BLaER1 (cell line): ENCODE data around the gene IMMP2L.

Experiments
- H3K27ac ChIP-seq: shearing (Covaris generic); formaldehyde crosslinking; 2 replicates; pipeline ENCODE4 v1.8.1; 2022
- H3K27me3 ChIP-seq: shearing (Covaris generic); formaldehyde crosslinking; 2 replicates; pipeline ENCODE4 v1.8.1; 2022
- H3K36me3 ChIP-seq: shearing (Covaris generic); formaldehyde crosslinking; 2 replicates; pipeline ENCODE4 v1.8.1; 2022
- H3K4me1 ChIP-seq: shearing (Covaris generic); formaldehyde crosslinking; 2 replicates; pipeline ENCODE4 v1.8.1; 2022
- H3K4me2 ChIP-seq: shearing (Covaris generic); formaldehyde crosslinking; 2 replicates; pipeline ENCODE4 v1.8.1; 2022
- H3K4me3 ChIP-seq: shearing (Covaris generic); formaldehyde crosslinking; 2 replicates; pipeline ENCODE4 v1.8.1; 2022
- H3K9ac ChIP-seq: shearing (Covaris generic); formaldehyde crosslinking; 2 replicates; pipeline ENCODE4 v1.8.1; 2022
- H3K9me3 ChIP-seq: shearing (Covaris generic); formaldehyde crosslinking; 2 replicates; pipeline ENCODE4 v1.8.1; 2022
- H4K20me1 ChIP-seq: shearing (Covaris generic); formaldehyde crosslinking; 2 replicates; pipeline ENCODE4 v1.8.1; 2022
- Cebpa-rat ChIP-seq: shearing (Covaris generic); IDR thresholded peaks from 2 replicates; pipeline ENCODE4 v1.8.1; 2022

The IMMP2L gene

DNA sequence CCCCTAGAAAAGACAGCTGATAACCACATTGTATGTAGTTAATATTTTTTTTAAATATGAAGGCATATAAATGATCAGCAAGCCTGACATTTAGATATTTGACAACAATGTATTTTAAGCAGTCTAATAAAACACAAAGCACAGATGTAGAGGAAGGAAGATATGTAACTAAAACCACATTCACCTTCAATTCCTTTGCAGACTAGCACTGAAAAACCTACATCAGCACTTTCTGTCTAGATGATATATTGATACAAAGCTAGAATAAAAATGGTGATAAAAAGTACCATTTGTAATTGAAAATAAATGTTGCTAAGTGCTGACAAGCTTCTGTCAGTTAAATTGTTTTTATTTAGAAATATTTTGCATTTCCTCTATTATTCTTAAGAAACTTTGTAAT lies 153.6 kb downstream of the IMMP2L start:
- no peak overlapping the region for H3K4me2 ChIP-seq
- H3K36me3 ChIP-seq, result no peaks in the 10 kb centered on the region
- H3K9me3 ChIP-seq, result no peaks in the 10 kb centered on the region
- H3K9ac ChIP-seq, result no peak overlapping the region
- TF ChIP-seq Cebpa-rat, result no peak
- H4K20me1 ChIP-seq, result 0 out of 2 replicates have a peak, but pooled peaks cover under 1% of the 10 kb centered on the region
- no peaks in the 10 kb centered on the region for H3K27me3 ChIP-seq
- no peak overlapping the region for H3K27ac ChIP-seq
- no peaks in the 10 kb centered on the region for H3K4me1 ChIP-seq
- no peak overlapping the region for H3K4me3 ChIP-seq

DNA sequence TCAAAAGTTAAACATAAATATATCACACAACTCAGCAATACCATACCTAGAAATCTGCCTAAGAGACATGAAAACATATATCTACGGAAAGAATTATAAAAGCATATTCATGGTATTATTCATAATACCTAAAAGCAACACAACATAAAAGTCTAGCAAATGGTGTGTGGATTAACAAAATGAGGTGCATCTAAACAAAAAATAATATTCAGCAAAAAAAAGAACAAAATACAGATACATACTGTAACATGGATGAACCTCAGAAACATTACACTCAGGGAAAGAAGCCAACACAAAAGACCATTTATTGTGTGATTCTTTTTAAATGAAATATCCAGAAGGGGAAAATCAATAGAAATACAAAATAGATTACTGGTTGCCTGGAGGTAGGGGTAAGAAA lies 155.0 kb downstream of the IMMP2L start:
- no peak overlapping the region for H3K4me3 ChIP-seq
- no peak overlapping the region for H3K9ac ChIP-seq
- H3K4me1 ChIP-seq, result no peaks in the 10 kb centered on the region
- H3K27me3 ChIP-seq, result no peaks in the 10 kb centered on the region
- H3K9me3 ChIP-seq, result no peaks in the 10 kb centered on the region
- H3K27ac ChIP-seq, result no peak overlapping the region
- H4K20me1 ChIP-seq, result no peaks in the 10 kb centered on the region
- H3K36me3 ChIP-seq, result no peaks in the 10 kb centered on the region
- no peak for TF ChIP-seq Cebpa-rat
- H3K4me2 ChIP-seq, result no peak overlapping the region

DNA sequence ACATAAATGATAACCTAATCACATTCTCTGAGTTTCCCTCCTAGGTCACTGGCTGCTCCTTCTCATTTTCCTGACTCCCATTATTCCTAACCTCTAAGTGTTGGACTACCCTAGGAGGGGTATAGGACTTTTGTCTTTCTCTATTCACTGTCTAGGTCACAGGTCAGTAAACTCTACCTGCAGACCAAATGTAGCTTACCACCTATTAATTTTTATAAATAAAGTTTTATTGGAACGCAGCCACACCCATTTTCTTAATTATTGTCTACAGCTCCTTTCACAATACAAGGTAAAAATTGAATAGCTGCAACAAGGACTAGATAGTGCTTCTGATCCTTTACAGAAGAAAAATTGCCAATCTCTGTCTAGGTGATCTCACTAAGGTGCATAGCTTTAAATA lies 156.7 kb downstream of the IMMP2L start:
- Histone ChIP-seq H3K9ac (no peak overlapping the region), H3K27ac (no peak overlapping the region), H3K27me3 (no peaks in the 10 kb centered on the region), H3K4me3 (no peak overlapping the region), H3K4me1 (no peaks in the 10 kb centered on the region), H3K9me3 (no peaks in the 10 kb centered on the region), H3K36me3 (no peaks in the 10 kb centered on the region), H3K4me2 (no peak overlapping the region), H4K20me1 (no peaks in the 10 kb centered on the region)
- TF ChIP-seq Cebpa-rat, result no peak

DNA sequence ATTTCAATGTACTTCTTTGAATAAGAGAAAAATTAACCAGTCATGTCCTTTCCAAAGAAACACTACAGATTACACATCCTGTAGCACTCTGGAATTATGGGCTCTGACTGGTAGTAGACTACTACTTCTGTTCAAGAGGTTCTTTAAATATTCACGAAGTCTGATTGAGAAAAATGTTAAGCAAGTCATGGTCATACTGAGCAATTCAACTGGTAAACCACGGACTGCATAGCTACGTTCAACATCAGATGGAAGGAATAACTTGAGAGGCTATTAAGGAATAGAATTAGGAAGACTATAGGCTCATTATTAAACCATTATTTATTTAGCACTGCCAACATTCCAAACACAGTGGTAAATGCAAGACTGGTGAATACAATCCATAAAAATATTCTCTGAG lies 160.8 kb downstream of the IMMP2L start:
- no peak overlapping the region for H3K4me2 ChIP-seq
- H3K4me1 ChIP-seq, result no peaks in the 10 kb centered on the region
- H3K9ac ChIP-seq, result no peak overlapping the region
- H4K20me1 ChIP-seq, result no peaks in the 10 kb centered on the region
- no peak overlapping the region for H3K4me3 ChIP-seq
- H3K27ac ChIP-seq, result no peak overlapping the region
- peaks cover 5% of the 10 kb centered on the region for H3K9me3 ChIP-seq
- no peaks in the 10 kb centered on the region for H3K27me3 ChIP-seq
- TF ChIP-seq Cebpa-rat, result no peak
- H3K36me3 ChIP-seq, result no peaks in the 10 kb centered on the region

DNA sequence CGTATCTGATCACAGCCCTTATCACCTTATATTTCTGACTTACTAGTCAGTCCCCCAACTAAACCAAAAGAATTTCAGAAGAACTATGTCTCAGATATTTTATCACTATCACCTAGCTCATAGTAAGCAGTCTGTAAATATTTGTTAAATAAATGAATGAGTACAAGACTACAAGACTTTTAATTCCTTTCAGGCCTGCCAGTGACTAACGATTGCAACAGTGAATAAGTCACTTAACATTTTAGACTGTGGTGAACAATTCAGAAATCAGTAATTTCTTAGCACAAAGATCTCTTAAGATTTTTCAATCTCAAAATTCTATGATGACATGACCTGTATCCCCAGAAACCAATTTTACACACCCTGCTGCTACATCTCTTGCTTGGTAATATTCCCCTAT lies 162.2 kb downstream of the IMMP2L start:
- no peak overlapping the region for H3K27ac ChIP-seq
- H3K9me3 ChIP-seq, result peaks cover 5% of the 10 kb centered on the region
- H3K4me2 ChIP-seq, result no peak overlapping the region
- no peak overlapping the region for H3K4me3 ChIP-seq
- TF ChIP-seq Cebpa-rat, result no peak
- H4K20me1 ChIP-seq, result no peaks in the 10 kb centered on the region
- no peaks in the 10 kb centered on the region for H3K36me3 ChIP-seq
- no peak overlapping the region for H3K9ac ChIP-seq
- H3K27me3 ChIP-seq, result no peaks in the 10 kb centered on the region
- H3K4me1 ChIP-seq, result no peaks in the 10 kb centered on the region

DNA sequence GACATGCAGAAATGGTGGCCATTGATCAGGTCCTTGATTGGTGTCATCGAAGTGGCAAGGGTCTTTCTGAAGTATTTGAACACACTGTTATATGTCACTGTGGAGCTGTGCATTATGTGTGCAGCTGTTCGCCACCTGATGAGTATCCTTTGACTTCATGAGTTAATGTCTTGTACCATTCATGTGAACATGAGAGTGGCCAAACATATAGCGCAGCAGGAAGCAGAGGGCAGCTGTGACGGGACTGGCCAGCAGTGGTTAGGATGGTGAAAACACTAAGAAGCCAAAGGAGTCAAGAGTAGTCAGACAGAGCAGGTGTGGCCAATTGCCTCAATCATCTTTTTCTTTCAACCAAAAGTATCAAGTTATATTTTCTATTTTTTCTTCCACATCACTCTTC lies 167.4 kb downstream of the IMMP2L start:
- Histone ChIP-seq H4K20me1 (no peaks in the 10 kb centered on the region), H3K9ac (no peak overlapping the region), H3K36me3 (no peaks in the 10 kb centered on the region), H3K27me3 (no peaks in the 10 kb centered on the region), H3K4me3 (no peak overlapping the region), H3K27ac (no peak overlapping the region), H3K4me2 (no peak overlapping the region), H3K9me3 (peaks cover 5% of the 10 kb centered on the region), H3K4me1 (no peaks in the 10 kb centered on the region)
- TF ChIP-seq Cebpa-rat, result no peak

DNA sequence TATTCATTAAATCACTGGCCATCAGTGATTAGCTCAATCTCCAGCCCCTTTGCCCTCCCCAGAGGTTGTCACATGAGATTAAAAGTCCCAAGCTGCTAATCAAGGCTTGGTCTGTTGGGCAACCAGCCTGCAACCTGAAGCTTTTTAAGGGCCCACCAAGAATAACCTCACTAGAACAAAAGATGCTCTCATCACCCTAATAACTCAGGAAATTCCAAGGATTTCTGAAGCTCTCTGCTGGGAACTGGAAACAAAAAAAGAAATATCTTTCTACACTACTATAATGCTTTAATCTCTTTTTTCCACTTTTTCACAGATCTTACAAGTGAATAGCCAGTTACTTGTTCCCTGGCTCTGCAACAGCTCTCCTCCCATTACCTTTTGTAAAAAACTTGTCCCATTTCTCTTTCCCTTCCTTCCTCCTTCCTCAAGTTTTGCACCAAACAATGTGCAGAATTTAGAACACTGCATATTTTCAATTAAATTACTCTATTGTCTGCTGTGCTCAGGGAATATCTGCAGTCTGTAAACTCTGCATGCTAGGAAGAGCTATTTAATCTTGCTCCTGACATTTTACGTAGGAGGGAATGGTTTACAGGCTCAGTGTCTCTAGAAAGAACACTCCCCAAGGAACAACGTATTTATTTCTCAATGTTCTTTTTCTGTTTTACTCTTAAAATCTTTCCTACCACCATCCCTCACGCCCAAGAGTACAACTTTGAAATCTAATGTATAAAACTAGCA lies 169.1 kb downstream of the IMMP2L start:
- Histone ChIP-seq H3K36me3 (no peaks in the 10 kb centered on the region), H4K20me1 (no peaks in the 10 kb centered on the region), H3K27ac (no peak overlapping the region), H3K4me2 (no peak overlapping the region), H3K9ac (no peak overlapping the region), H3K27me3 (no peaks in the 10 kb centered on the region), H3K4me3 (no peak overlapping the region), H3K4me1 (no peaks in the 10 kb centered on the region), H3K9me3 (no peaks in the 10 kb centered on the region)
- no peak for TF ChIP-seq Cebpa-rat

DNA sequence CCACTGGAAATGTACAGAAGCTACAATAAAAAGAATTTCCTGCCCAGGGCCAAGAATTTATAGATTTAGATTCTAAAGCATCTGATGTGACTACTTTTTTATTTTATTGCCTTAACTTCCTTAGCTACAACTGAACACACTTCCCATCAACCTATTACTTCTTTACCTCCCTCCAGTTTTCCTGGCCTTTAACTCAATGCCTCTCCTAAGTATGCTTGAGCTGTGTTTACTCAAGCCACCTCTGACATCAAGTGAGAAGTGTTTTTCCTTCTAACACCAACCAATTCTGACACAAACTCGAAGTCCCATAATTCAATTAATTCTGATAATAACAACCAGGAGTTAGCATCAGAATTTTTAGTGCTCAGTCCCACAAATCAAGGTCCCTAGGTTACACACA lies 170.0 kb downstream of the IMMP2L start:
- Histone ChIP-seq H3K9me3 (no peaks in the 10 kb centered on the region), H3K27ac (no peak overlapping the region), H3K9ac (no peak overlapping the region), H3K4me2 (no peak overlapping the region), H3K4me1 (no peaks in the 10 kb centered on the region), H3K36me3 (no peaks in the 10 kb centered on the region), H4K20me1 (no peaks in the 10 kb centered on the region), H3K27me3 (no peaks in the 10 kb centered on the region), H3K4me3 (no peak overlapping the region)
- no peak for TF ChIP-seq Cebpa-rat

DNA sequence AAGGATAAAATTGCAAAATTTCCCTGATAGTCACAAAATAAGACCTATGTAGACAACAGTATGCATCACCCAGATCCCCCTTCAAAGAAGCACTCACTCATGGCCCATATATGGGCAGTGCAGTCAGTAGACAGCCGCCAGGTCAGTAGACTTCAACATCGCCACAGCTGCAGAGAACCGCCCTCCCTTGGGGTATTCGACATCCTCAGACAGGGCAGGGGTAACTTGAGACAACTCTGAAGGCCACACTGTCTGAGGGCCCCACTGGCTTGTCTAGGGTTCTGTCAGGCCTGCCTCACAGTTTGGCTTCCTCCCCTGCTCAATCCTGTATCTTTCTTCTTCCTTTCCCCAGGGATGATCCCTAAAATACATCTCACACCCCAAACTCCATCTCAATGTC lies 172.3 kb downstream of the IMMP2L start:
- Histone ChIP-seq H3K4me3 (no peak overlapping the region), H3K4me2 (no peak overlapping the region), H3K9ac (no peak overlapping the region), H3K27me3 (no peaks in the 10 kb centered on the region), H3K4me1 (no peaks in the 10 kb centered on the region), H3K36me3 (no peaks in the 10 kb centered on the region), H3K9me3 (no peaks in the 10 kb centered on the region), H4K20me1 (no peaks in the 10 kb centered on the region), H3K27ac (no peak overlapping the region)
- TF ChIP-seq Cebpa-rat, result no peak

DNA sequence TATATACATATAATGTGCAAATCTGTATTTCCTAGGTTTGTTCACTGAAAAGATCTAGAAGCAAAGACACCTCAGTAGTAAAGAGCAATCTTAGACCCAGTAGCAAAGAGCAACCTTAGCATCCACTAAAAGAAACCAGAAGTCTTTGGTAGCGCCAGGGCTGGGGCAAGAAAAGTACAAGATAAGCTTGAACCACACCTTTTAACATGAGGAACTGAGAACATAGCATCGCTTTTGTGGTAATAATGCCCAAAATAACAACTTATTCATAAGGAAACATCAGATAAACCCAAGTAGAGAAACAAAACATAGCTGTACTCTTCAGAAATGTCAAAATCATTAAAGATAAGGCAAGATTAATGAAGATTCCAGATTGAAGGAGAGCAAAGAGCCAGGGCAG lies 173.4 kb downstream of the IMMP2L start:
- Histone ChIP-seq H3K36me3 (no peaks in the 10 kb centered on the region), H3K9ac (no peak overlapping the region)

DNA sequence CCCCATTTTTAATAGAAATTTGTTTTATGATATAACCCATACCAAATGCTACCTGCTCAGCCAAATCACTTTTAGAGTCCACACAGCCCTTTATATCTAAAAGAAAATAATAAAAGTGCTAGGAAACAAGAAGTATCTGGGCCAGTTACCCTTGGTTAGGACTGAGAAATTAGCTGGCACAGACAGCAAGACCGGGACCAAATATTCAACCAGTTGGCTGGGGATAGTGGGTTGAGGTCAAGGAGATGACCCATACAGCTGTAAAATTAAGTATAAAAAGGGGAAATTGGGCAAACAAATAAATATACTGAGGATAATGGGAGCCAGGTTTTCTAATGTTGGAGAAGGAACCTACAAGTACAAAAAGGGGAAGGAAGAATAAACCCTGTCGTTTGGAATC lies 174.3 kb downstream of the IMMP2L start:
- Histone ChIP-seq H4K20me1 (no peaks in the 10 kb centered on the region), H3K4me2 (no peak overlapping the region)
- TF ChIP-seq Cebpa-rat, result no peak

More for the DNA sequence above, 173.4 kb downstream of the IMMP2L start:
- no peak for TF ChIP-seq Cebpa-rat
- Histone ChIP-seq H4K20me1 (no peaks in the 10 kb centered on the region), H3K4me1 (no peaks in the 10 kb centered on the region), H3K9me3 (no peaks in the 10 kb centered on the region), H3K27ac (no peak overlapping the region), H3K4me3 (no peak overlapping the region), H3K27me3 (no peaks in the 10 kb centered on the region), H3K4me2 (no peak overlapping the region)

More for the DNA sequence above, 174.3 kb downstream of the IMMP2L start:
- no peaks in the 10 kb centered on the region for H3K4me1 ChIP-seq
- no peak overlapping the region for H3K4me3 ChIP-seq
- H3K9ac ChIP-seq, result no peak overlapping the region
- H3K27me3 ChIP-seq, result no peaks in the 10 kb centered on the region
- H3K36me3 ChIP-seq, result no peaks in the 10 kb centered on the region
- H3K9me3 ChIP-seq, result no peaks in the 10 kb centered on the region
- H3K27ac ChIP-seq, result no peak overlapping the region
